Suppressor macrophage treated with lipopolysaccharide for 4 hours (primary cell): Measurements from ENCODE around the gene CHST13.

ENCODE experiments used
- DNase-seq: peaks from one replicate; pipeline ENCODE4 v3.0.0-alpha.2; 2020

The CHST13 gene

DNA sequence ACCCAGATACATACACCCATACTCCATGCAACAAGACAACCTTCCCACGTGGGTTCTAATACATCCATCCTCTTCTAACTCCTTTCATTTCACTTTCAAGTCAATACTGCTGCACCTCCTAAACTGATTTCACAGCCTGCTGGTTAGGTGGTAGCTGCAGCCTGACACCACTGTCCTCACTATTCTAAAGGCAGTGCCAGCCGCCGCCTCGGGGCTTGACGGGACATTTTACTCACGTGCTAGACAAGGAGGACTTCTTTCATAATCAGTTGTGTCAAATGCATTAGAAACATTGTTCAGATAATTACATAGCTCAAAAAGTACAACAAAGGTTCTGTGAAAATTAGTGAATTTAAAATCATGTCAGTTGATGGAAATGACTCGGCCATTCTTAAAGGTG lies 12.7 kb upstream of the CHST13 start:
- DNase-seq = no peak

DNA sequence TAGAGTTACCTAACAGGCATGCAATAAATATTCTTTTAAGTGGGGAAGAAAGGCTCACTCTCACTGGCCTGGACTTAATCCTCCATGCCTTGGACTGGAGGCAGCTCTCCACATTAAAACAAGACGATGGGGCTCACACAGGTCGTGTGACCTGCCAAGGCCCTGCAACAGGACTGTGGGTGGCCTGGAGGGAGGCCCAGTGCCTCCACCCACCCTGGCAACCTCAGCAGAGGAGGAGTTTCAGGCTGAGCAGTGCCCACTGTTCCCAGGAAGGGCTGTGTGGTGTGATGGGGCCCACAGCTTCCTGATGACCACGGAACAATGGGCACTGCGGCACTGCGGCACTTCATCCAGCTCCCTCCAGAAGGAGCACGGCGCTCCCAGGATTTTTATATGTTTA lies 11.9 kb upstream of the CHST13 start:
- DNase-seq = no peak

DNA sequence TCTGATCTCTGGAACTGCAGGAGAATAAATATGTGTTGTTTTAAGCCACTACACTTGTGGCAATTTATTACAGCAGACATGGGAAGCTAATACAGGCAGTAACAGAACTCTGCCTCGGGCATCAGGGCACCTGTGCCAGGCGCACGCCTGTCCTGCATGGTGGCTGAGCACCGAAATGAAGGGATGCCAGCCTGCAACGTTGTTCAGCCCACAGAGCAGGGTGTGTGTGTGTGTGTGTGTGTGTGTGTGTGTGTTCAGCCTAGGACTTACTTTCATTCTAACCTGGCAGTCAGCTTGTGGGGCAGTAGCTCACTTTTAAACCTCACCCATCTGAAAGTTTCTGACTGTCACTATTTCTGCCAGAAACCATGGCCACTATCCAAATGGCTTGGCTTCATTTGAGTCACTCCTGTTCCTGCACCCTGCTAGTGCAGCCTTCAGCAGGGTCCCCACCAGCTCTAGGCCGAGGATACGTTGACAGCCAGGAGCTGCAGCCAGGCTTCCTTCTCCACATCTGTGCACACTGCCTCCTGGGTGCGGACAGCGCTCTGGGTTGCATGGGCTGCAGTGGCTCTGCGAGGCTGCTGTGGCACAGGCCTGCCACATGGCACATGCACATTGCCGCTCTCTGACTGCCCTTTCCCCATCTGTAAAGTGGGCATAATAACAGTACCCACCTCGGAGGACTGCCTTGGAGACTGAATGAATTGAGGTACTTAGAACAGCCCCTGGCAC lies 10.9 kb upstream of the CHST13 start:
- DNase-seq = no peak

DNA sequence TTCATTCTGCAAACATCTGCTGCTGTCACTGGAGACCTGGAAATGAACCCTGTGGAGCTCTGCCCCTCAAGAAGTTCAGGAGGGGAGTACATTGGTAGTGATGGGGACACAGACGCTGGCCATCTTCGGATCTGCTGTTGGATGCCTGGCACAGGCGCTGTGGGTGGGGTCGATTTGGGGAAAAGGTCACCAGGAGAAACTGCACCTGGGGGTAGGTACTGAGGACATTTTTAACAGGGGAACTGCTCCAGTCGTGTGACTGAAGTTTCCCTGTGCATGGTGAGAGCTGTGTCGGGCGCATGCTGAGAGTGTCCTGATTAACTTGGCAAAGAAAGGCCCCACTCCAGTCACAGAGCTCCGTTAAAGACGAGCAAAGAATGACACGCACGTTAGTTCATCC lies 9.8 kb upstream of the CHST13 start:
- no peak for DNase-seq

DNA sequence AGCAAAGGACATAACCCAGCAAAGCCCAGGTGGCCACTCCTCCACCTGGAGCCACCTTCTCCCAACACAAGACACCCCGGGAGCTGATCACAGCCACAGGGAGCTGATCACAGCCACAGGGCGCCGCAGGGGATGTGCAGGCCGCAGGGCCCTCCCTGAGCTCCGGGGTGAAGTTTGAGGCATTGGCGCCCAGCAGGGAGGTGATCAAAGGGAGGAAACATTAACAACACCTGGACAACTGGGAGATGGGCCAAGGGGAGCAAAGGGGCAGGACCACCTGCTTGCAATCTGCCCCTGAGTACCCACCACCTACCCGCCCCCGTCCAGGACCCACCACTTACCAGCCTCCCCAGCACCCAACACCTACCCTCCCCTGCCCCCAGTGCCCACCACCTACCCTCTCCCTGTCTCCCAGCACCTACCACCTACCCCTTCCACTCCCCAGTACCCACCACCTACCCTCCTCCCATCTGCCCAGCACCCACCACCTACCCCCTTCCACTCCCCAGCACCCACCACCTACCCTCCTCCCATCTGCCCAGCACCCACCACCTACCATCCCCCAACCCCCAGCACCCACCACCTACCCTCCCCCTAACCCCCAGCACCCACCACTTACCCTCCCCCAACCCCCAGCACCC lies 8.8 kb upstream of the CHST13 start:
- no peak for DNase-seq

DNA sequence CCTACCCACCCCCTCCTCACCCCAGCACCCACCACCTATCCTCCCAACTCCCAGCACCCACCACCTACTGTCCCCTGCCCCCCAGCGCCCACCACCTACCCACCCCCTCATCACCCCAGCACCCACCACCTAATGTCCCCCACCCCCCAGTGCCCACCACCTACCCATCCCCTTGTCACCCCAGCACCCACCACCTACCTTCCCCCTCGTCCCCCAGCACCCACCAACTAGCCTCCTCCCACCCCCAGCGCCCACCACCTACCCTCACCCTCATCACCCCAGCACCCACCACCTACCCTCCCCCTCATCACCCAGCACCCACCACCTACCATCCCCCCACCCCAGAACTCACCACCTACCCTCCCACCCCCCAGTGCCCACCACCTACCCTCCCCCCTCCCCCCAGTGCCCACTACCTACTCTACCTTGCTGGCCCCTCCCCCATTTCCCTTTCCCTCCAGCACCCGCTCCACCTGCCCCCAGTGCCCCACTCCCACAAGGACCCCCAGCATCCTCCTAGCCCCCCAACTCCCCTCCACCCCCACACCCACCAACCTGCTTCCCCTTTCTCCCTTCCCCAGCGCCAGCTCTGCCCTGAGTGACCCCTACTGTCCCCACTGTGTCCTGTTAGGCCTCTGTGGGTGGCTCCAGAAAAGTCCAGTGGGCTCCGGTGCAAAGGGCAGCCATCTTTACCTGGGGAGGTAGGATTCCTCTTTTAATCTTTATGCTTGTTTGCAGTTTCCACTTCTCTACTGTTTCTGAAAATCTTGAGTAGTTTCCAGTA lies 7.6 kb upstream of the CHST13 start:
- DNase-seq = no peak

DNA sequence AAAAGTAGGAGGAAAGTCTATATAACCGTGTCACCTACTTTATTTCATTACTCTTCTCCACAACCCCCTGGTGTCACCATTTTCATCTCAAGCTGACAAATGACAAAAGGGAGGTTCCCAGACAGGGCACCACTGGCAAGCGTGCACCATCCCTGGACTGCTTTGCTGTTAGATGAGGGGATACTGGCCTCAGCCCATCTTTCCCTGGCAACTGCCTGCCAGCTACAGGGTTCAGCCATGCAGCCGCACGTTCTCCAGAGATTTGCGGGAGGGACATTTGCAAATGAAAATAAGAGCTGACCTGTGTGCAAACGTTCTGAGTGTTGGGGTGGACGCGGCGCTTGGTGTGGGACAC lies 7.0 kb upstream of the CHST13 start:
- DNase-seq = no peak

DNA sequence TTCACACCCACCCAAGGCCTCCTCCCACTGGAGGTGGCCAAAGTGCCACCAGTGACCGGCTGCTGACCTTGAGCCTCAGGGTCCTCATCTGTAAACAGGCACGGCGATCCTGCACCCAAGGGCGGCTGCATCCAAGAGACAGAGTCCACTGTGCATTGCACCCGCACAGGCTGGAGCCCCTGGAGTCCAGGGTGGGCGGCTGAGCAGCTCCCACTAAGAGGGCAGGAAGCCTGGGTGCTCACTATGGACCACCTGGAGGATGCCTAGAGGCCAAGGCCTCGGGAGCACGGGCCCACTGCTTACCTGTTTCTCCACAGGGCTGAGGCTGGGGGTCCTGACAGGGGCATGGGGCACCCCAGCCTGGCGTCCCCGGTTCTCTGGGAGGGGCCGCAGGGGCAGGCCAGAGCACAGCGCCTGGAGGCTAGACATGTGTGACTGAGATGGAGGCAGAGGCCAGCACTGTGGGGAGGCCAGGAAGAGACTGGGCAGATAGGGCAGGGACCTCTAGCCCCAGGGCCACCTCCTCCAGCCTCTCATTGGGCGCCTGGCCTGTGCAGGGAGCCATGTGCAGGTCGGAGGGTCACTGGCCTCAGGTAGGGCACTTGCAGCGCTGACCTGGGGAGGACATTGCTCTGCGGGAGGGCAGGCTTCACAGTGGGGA lies 6.5 kb upstream of the CHST13 start, which contains the start of gene UROC1:
UROC1 (minus strand) TSS at position 483 of the 661 bp plus-strand sequence; CDS start at position 429, 54 bp downstream.
- DNase-seq = no peak

DNA sequence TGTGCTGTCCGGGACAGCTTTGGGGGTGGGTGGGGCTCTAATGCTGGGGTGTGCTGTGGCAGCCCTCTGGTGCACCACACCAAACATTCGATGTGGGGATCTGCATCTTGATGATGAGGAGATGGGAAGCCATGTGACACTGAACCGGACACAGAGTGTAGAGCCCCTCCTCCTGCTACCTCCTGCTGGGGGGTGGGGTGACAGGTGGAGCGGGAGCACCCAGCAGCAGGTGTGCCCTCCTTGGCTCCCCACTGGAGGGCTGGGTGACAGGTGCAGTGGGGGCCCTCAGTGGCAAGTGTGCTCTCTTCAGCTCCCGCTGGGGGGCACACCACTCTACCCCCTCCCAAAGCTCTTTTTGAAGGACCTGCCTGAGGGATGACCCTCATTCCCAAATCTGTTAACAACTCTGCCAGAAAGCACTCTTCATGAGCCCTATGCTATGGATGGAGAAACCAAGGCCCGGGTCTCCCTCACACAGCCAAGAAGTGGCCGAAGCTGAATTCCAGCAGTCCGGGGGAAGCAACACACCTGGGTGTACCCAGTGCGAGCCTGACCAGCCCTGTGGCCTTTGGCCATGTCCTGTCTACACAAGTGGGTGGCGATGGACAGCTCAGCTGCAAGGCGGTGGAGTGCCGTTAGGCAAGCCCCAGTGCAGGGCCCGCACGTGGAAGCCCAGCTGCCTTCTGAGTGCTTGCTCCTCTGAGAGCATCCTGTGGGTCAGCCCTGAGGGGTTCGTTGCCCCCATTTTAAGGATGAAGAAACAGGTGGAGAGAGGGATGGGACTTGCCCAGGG lies 5.8 kb upstream of the CHST13 start:
- no peak for DNase-seq

DNA sequence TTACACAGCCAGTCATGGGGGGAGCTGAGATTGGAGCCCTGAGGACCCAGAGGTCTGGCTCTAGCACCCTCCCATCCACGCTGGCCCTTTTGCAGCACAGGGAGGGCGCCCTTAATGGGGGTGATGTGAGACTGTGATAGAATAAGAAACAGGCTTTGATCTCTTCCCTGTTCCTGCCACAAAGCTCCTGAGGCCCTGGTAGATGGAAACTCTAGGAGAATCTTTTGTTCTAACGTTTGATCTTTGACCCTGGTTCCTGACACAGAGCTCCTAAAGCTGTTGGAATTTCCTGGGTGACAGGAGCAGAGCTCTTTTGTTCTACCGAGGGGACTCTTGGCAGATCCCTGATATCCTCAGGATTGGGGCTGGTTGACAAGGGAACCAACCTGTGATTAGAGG lies 5.2 kb upstream of the CHST13 start:
- no peak for DNase-seq

DNA sequence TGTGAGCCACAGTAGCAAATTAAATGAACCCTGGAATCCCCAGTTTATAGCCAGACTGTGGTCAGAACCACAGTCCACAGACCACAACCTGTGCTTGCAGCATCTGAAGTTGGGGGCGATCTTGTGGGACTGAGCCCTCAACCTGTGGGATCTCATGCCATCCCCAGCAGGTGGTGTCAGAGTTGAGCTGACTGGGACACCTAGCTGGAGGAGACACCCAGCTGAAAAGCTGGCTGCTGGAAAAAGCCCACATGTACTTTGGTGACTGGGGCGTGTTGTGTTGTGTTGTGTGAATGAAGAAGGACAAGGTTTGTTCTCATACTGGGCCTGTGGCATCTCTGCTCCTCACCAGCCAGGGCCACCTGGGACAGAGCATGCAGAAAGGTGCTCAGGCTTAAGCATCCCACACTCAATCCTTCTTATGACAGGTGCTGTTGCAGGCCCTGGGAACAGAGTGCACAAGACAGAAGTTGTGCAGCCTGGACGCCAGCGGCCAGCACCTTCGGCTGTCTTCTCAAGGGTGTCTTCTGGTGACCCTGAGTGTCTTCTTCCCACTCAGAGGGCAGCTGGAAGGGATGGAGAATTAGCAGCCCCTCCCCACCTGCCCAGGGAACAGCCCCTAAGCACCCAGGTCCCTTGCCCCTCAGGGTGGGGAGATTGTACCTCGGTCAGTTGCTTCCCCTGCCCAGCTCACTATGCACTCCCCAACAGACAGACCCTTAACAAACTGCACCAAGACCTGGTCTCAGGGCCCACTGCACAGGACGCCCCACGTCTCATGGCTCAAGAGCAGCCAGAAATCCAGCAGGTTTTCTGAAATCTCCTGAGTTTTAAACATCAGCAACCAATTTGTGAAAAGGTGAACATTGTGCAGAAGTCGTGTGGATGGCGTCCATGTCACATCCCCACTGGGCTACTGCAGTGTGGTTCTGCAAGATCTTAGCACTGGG lies 4.2 kb upstream of the CHST13 start:
- DNase-seq = no peak

DNA sequence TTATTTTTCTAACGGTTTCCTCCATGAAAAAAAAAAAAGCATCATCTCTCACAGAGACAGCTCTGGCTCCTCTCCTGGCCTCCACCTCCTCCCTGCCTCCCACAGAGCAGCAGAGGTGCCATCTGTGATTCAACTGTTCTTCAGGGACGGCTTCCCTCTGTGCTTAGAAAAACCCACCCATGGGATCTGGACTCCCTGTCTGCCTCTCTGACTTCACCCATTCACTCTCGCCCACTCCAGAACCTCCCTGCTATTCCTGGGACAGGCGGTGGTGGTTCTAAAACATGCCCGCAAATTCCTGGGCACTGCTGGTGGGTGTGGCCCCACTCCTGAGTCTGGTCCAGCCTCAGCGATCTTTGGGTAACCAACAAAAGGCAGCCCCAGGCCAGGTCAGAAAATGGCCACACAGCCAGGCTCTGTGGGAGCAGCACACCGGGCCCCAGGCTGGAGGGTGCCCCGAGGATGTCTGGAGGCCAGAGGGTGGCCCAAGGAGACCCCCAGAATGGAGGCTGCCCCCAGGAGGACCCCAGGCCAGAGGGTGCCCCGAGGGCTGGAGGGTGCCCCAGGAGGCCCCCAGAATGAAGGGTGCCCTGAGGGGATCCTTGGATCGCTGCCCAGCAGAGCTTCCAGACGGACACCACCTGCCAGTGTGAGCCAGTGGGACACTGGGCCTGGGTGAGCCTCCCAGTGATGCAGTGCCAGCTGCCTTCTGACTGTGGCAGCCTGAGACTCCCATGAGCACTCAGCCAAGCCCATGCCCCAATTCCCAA lies 2.6 kb upstream of the CHST13 start:
- no peak for DNase-seq

DNA sequence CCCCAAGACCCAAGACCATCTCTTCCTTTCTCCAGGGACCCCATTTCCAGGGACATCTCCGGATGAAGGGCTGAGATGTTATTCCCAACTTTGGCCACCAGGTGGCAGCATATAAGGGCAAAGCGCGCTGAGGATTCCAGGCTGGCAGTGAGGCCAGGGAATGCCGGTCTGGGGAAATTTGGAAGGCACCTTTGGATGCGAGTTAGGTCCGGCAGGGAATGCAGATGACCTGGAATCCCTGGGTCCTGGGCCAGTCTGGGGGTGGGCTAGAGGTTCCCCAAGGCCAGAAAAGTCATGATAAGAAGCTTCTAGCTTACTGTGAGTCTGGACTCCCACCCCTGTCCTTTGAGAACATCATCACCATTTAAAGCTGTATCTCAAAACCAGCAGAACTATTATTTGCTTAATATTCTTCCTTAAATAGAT lies 1.6 kb upstream of the CHST13 start:
- peak; percentile 71 for DNase-seq

DNA sequence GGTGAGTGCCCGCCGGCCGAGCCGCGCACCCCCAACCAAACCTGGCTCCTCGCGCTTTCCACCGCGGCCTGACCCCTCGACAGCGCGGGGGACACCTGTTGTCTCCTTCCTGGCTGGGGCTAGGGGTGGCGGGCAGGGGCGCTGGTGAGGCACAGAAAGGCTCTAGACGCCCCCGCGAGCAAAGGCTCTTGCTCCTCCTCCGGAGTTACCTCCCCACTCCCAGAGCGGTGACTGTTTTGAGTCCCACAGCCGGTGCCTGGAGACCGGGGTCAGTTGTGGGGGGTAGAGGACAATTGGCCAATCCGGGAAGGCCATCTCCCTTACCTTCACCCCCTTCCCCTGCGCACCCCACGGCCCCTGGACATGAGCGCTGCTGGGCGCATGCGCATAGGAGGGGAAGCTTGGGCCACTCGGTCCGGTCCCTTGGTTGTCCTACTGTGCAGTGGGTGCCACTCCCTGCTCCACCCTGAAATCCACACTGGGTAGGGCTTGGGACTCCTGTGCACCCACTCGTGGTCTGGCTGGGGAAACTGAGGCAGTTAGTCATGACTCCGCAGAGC lies 554 bp downstream of the CHST13 start:
- DNase-seq = peak; percentile 23

DNA sequence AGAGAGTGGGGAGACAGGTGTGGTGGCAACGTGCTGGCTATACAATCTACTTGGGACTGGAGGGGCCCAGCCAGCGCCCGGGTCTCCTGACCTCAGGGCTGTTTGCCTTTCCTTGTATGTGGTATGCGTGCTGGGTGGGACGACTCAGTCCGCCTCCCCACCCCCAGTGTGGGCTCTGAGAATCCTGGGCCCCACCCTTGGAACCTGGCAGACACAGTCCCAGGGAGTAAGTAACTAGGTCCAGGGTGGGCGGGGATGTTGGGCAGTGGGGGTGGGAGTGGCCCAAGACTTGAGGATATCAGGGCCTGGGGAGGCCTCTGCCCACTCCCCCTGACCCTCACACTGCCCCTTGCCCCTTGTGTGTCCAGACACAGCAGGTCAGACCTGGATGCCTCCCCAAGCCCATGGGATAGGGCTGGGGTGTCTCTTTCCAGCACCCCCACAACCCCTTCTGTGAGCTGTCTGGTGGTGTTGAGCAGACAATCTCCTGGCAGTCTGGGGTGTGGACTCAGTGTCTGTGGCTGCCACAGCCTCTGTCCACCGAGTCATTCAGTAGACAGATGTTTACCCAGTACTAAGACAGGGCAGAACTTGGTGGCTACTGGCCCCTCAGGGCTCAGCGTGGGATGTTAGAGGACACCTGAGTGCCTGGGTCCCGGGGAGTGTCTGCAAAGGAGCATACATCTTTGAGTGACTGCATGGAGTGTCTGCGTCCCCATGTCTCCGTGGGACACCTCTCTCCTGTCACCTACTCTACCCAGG lies 1.3 kb downstream of the CHST13 start:
- no peak for DNase-seq

DNA sequence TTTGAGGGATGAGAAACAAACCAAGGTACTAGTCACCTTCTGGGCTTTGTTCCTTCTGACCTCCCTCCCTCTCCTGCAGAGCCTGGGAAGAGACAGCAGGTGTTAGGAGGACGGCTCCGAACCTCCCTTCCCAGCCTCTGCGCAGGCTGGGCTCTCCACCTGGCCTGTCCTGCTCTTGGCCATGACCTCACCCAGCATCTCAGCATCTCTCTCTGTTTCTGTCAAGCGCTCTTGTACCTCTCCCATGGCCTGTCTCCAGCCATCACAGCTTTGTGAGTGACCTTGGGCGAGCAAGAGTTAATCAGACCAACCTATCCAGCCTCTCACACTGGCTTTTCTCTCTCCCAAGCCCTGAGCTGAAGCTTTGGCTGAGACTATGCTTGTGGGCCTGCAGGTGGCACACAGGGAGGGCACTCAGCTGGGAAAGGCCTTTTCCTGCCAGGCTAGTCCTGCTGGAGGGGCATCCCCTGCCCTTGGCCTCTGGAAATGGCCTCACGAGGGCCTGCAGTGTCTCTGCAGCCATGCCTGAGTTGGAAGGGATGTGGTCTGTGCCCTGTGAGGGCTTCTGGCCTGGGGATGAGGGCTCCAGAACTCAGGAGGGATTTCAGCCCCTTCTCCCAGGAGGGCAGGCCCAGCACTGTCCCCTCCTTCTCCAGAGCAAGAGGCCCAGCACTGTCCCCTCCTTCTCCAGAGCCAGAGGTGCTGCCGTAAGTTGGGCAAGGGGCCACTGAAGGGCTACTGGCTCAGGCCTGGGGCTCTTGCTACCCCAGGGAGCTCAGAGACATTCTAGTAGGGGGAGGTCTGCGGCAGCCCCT lies 2.1 kb downstream of the CHST13 start:
- DNase-seq = no peak

DNA sequence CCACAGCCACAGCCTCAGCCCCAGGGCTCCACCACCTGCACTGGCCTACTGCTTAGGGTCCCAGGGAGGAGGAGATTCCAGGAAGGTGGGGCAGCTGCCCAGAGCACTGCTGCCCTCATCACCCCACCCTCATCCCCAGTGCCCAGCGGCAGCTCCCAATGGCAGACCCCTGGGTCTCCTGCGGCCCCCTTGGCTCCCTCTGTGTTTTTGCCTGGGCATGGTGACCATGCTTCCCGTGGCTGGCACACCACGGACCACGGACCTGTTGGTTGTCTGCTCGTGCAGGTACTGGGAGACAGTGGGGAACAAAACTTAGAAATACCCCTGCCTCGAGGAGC lies 2.7 kb downstream of the CHST13 start:
- DNase-seq = no peak

DNA sequence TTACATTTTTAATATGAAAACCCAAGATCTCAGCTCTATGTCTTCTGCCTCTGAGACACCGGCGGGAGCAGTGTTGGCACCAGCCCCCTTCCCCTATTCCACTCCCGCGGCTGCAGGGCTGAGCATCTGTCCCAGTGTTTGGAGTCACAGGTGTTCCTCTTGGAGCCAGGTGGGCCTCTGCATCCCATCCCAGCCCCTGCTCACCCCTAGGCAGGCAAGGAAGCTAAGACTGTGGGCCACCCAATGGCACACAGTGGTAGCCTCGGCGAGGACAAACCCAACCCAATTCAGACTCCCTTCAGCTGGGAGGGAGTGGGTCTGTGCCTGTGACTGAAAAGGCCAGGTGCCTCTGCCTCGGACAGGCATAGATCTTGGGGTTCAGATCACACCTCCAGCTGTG lies 3.1 kb downstream of the CHST13 start:
- no peak for DNase-seq
